Gastroesophageal sphincter (tissue), 3 donors: ENCODE measurements around the gene SHBG.

Experiments used
- EP300 ChIP-seq: sonication (generic); formaldehyde crosslinking; IDR thresholded peaks from one replicate; pipeline ENCODE4 v1.6.1; 2017; ENCODE audit warnings: antibody characterized with exemption, mild to moderate bottlenecking
- POLR2A ChIP-seq, 2 donors: fragments of 450-650 bp; IDR thresholded peaks; one replicate each; pipeline ENCODE4 v1.6.1; 2017; ENCODE audit warnings: antibody characterized with exemption in 2 of 2, mild to moderate bottlenecking in 2 of 2, moderate library complexity in 1 of 2
- POLR2AphosphoS5 ChIP-seq: sonication (generic); formaldehyde crosslinking; IDR thresholded peaks from one replicate; pipeline ENCODE4 v1.6.1; 2017; ENCODE audit warnings: antibody characterized with exemption
- TF ChIP-seq, protein P1 (sequence below), 4 experiments: fragments of 200-600 bp in 2 of 4; fragments of 450-650 bp in 2 of 4; sonication (generic) in 1 of 4; IDR thresholded peaks; one replicate each; pipeline ENCODE4 v1.5.1; 2017 to 2019; ENCODE audit warnings: antibody characterized with exemption in 4 of 4, mild to moderate bottlenecking in 2 of 4, moderate library complexity in 2 of 4

- TF ChIP-seq, protein P1, sequence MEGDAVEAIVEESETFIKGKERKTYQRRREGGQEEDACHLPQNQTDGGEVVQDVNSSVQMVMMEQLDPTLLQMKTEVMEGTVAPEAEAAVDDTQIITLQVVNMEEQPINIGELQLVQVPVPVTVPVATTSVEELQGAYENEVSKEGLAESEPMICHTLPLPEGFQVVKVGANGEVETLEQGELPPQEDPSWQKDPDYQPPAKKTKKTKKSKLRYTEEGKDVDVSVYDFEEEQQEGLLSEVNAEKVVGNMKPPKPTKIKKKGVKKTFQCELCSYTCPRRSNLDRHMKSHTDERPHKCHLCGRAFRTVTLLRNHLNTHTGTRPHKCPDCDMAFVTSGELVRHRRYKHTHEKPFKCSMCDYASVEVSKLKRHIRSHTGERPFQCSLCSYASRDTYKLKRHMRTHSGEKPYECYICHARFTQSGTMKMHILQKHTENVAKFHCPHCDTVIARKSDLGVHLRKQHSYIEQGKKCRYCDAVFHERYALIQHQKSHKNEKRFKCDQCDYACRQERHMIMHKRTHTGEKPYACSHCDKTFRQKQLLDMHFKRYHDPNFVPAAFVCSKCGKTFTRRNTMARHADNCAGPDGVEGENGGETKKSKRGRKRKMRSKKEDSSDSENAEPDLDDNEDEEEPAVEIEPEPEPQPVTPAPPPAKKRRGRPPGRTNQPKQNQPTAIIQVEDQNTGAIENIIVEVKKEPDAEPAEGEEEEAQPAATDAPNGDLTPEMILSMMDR (IDR thresholded peaks at IDR 0.05), result peak in 3 of 4 experiments; percentile 13 to 27 (median 22)
- peak; percentile 28 to 47 for TF ChIP-seq POLR2A (IDR thresholded peaks at IDR 0.05)
- no peak for TF ChIP-seq EP300
- TF ChIP-seq POLR2AphosphoS5, result peak; percentile 55
Measured at GRCh38 chr17:7583253-7584109, 46.5 kb upstream of the SHBG start, which contains the start of gene MPDU1.
